Glomerular visceral epithelial cell (primary cell): ENCODE results near the gene AGPAT2.

ENCODE experiments used
- DNase-seq: peaks from one replicate; pipeline ENCODE4 v3.0.0-alpha.2; 2016; ENCODE audit errors: extremely low spot score

AGPAT2 gene

GRCh38 chr9:136700959-136701667, 13.9 kb upstream of the AGPAT2 start:
- peak; percentile 25 for DNase-seq

GRCh38 chr9:136700304-136700703, 13.0 kb upstream of the AGPAT2 start:
- DNase-seq = no peak

GRCh38 chr9:136698635-136699246, 11.5 kb upstream of the AGPAT2 start:
- no peak for DNase-seq

- no peak for DNase-seq
Observed at GRCh38 chr9:136697821-136698526, 10.7 kb upstream of the AGPAT2 start.

GRCh38 chr9:136697146-136697820, 10.0 kb upstream of the AGPAT2 start:
- DNase-seq = no peak

- DNase-seq = no peak
Observed at GRCh38 chr9:136696502-136696901, 9.2 kb upstream of the AGPAT2 start.

- no peak for DNase-seq
Observed at GRCh38 chr9:136695955-136696354, 8.7 kb upstream of the AGPAT2 start.

- peak; percentile 79 for DNase-seq
Observed at GRCh38 chr9:136695435-136695895, 8.2 kb upstream of the AGPAT2 start.

GRCh38 chr9:136694872-136695247, 7.6 kb upstream of the AGPAT2 start:
- DNase-seq = no peak

GRCh38 chr9:136694163-136694871, 7.1 kb upstream of the AGPAT2 start:
- peak; percentile 40 for DNase-seq

- peak; percentile 75 for DNase-seq
Observed at GRCh38 chr9:136693490-136694162, 6.4 kb upstream of the AGPAT2 start.

- DNase-seq = no peak
Observed at GRCh38 chr9:136693135-136693489, 5.9 kb upstream of the AGPAT2 start.

- no peak for DNase-seq
Observed at GRCh38 chr9:136692185-136693134, 5.2 kb upstream of the AGPAT2 start.

- DNase-seq = no peak
Observed at GRCh38 chr9:136691316-136692184, 4.3 kb upstream of the AGPAT2 start.

GRCh38 chr9:136690806-136691261, 3.6 kb upstream of the AGPAT2 start:
- no peak for DNase-seq

- DNase-seq = no peak
Observed at GRCh38 chr9:136690104-136690805, 3.0 kb upstream of the AGPAT2 start.

GRCh38 chr9:136689108-136689460, 1.8 kb upstream of the AGPAT2 start:
- DNase-seq = no peak
